HepG2 (cell line): ENCODE results near the gene DROSHA. TPM values are rescaled to one million over a fixed set of nuclear protein-coding genes. Genes with fewer than 3 reads are reported as not detected.

Experiments used
- ATAC-seq: fragments of 200-7000 bp; cut with Tn5 transposase; 3 replicates; pipeline ENCODE4 v1.9.1; 2020; ENCODE audit warnings: mild to moderate bottlenecking, moderate library complexity
- BruUV-seq: library from RNA; stranded (reverse); fragments of 400-500 nt; replicated peaks from 2 replicates; lab custom pipeline; 2021; lab: Mats Ljungman, UMichigan
- CTCF ChIA-PET: fragments of 300-600 bp; formaldehyde crosslinking; extraction: SDS; loops from one replicate; lab custom pipeline; 2021; ENCODE audit warnings: low total read pairs, inconsistent platforms, low intra/inter-chr PET ratio; lab: Yijun Ruan, JAX
- POLR2A ChIA-PET: fragments of 350-600 bp; sonication (Branson Sonifier 250); formaldehyde crosslinking; loops from one replicate; lab custom pipeline; 2020; ENCODE audit warnings: antibody characterized with exemption, inconsistent platforms; lab: Yijun Ruan, JAX
- DNase-seq: peaks from one replicate; pipeline ENCODE4 v3.0.0-alpha.2; 2015; ENCODE audit warnings: low spot score
- FAIRE-seq: peaks from 3 replicates; lab custom pipeline; 2011; peaks lifted over from hg19 to GRCh38; lab: Jason Lieb, UNC
- H2AFZ ChIP-seq: one replicate; pipeline ENCODE4 v1.6.1; 2011; ENCODE audit warnings: low read length, inconsistent platforms
- H3K27ac ChIP-seq: fragments of 300-600 bp; 3 replicates; pipeline ENCODE4 v1.8.0; 2011; ENCODE audit warnings: mixed run types, mild to moderate bottlenecking, mixed read lengths, low read length, inconsistent platforms; ENCODE audit not compliant: insufficient read depth; ENCODE audit errors: extremely low read length
- H3K27me3 ChIP-seq, 2 experiments: fragments of 200-600 bp in 1 of 2; 2 replicates in 1 of 2; 3 replicates in 1 of 2; pipeline versions ENCODE4 v1.6.0 to v1.8.0; 2011; ENCODE audit warnings: low read length in 2 of 2, mild to moderate bottlenecking in 2 of 2, moderate library complexity in 2 of 2, inconsistent platforms in 1 of 2; ENCODE audit not compliant: insufficient read depth in 2 of 2, control insufficient read depth in 1 of 2
- H3K36me3 ChIP-seq, 2 experiments: fragments of 200-600 bp in 1 of 2; replicated peaks in 1 of 2; 2 replicates in 1 of 2; 3 replicates in 1 of 2; pipeline versions ENCODE4 v1.5.1 to v1.8.0; 2011; ENCODE audit warnings: low read length in 2 of 2, inconsistent platforms in 1 of 2; ENCODE audit not compliant: insufficient read depth in 2 of 2, control insufficient read depth in 1 of 2
- H3K4me1 ChIP-seq: 2 replicates; pipeline ENCODE4 v1.5.1; 2012; ENCODE audit warnings: low read length, inconsistent platforms; ENCODE audit not compliant: insufficient read depth
- H3K4me2 ChIP-seq: 2 replicates; pipeline ENCODE4 v1.6.0; 2011; ENCODE audit warnings: low read depth, low read length, inconsistent platforms
- H3K4me3 ChIP-seq, 3 experiments: fragments of 200-600 bp in 1 of 3; sonication (generic), shearing (Covaris generic) in 1 of 3; replicated peaks in 1 of 3; 2 replicates each; pipeline ENCODE4 v1.5.1; 2011 to 2016; ENCODE audit warnings: low read length in 3 of 3, inconsistent platforms in 2 of 3, low read depth in 2 of 3, mild to moderate bottlenecking in 2 of 3, control low read depth in 1 of 3, mixed read lengths in 1 of 3; ENCODE audit not compliant: insufficient read depth in 1 of 3
- H3K79me2 ChIP-seq: one replicate; pipeline ENCODE4 v1.6.1; 2011; ENCODE audit warnings: low read length, inconsistent platforms; ENCODE audit not compliant: insufficient read depth
- H3K9ac ChIP-seq: 2 replicates; pipeline ENCODE4 v1.6.0; 2011; ENCODE audit warnings: mild to moderate bottlenecking, low read depth, low read length, inconsistent platforms; ENCODE audit not compliant: insufficient read depth
- H3K9me3 ChIP-seq: 2 replicates; pipeline ENCODE4 v1.5.1; 2012; ENCODE audit warnings: mild to moderate bottlenecking, low read length
- H4K20me1 ChIP-seq: 2 replicates; pipeline ENCODE4 v1.6.0; 2011; ENCODE audit warnings: inconsistent platforms, mild to moderate bottlenecking, low read length, moderate library complexity; ENCODE audit not compliant: insufficient read depth
- ARNTL ChIP-seq: sonication (generic); formaldehyde crosslinking; IDR thresholded peaks from 2 replicates; pipeline ENCODE4 v1.4.0; 2020; ENCODE audit warnings: mild to moderate bottlenecking, missing genetic modification reagents
- SAFB2 ChIP-seq: sonication (generic); formaldehyde crosslinking; IDR thresholded peaks from 2 replicates; pipeline ENCODE4 v1.5.1; 2020; ENCODE audit warnings: missing genetic modification reagents, low read depth, mild to moderate bottlenecking, borderline replicate concordance
- TEAD2 ChIP-seq: sonication (generic); formaldehyde crosslinking; IDR thresholded peaks from 2 replicates; pipeline ENCODE4 v1.9.0; 2021; ENCODE audit warnings: missing genetic modification reagents
- ZNF354B ChIP-seq: sonication (generic); formaldehyde crosslinking; IDR thresholded peaks from 2 replicates; pipeline ENCODE4 v1.8.0; 2022; ENCODE audit warnings: mild to moderate bottlenecking, missing genetic modification reagents
- WGBS: methylation state at CpG from one replicate; pipeline ENCODE4 v1.1.6; 2017; ENCODE audit warnings: low lambda C conversion rate; 5-methylcytosine and 5-hydroxymethylcytosine counted together
- in situ Hi-C: cut with HindIII; loops from 2 replicates; pipeline ENCODE4 v1.10.0; 2017; ENCODE audit warnings: low pct_unique_long_range_greater_than_20kb; ENCODE audit not compliant: extremely low pct_ligation_motif_present
- intact Hi-C: fragments of 100-400 bp; cut with micrococcal nuclease; formaldehyde crosslinking; loops from one replicate; pipeline ENCODE4 v1.10.0; 2022; ENCODE audit not compliant: unreplicated experiment
- polyA plus RNA-seq, 8 experiments: library from polyadenylated mRNA; depleted of rRNA in 3 of 8; stranded (reverse) in 7 of 8; unstranded in 1 of 8; fragments of >200 nt; fragmentation: Illumina TruSeq in 4 of 8; extraction: Trizol in 4 of 8; gene quantifications; 2 replicates each; pipeline versions ENCODE4 v1.2.1 to v1.2.3, GENCODE V29; 2011 to 2016; ENCODE audit warnings: low read depth in 4 of 8, missing spikeins in 1 of 8, mixed read lengths in 1 of 8; ENCODE audit not compliant: insufficient read depth in 1 of 8
- total RNA-seq, 5 experiments: library from RNA; depleted of rRNA; stranded (reverse); fragments of >200 nt; fragmentation: Illumina TruSeq; extraction: Trizol; gene quantifications; 2 replicates each; pipeline ENCODE4 v1.2.3, GENCODE V29; 2016; ENCODE audit warnings: low read depth in 1 of 5
- TF ChIP-seq, protein P1 (sequence below): sonication (generic); formaldehyde crosslinking; IDR thresholded peaks from 2 replicates; pipeline ENCODE4 v1.4.0; 2020; ENCODE audit warnings: missing genetic modification reagents, borderline replicate concordance
- TF ChIP-seq, protein P2 (sequence below): IDR thresholded peaks from 2 replicates; pipeline ENCODE4 v1.6.1; 2016; ENCODE audit warnings: low read depth, missing genetic modification reagents, missing compliant biosample characterization
- TF ChIP-seq, protein P3 (sequence below): sonication (generic); formaldehyde crosslinking; IDR thresholded peaks from 2 replicates; pipeline ENCODE4 v1.9.0; 2021; ENCODE audit warnings: missing genetic modification reagents, borderline replicate concordance

Gene DROSHA
- total and polyA plus RNA-seq, 2 of the 13 experiments (the other 11 are each of a cell fraction or from before 2014, with no cell fraction given): 22.3 to 29.4 TPM

DNA sequence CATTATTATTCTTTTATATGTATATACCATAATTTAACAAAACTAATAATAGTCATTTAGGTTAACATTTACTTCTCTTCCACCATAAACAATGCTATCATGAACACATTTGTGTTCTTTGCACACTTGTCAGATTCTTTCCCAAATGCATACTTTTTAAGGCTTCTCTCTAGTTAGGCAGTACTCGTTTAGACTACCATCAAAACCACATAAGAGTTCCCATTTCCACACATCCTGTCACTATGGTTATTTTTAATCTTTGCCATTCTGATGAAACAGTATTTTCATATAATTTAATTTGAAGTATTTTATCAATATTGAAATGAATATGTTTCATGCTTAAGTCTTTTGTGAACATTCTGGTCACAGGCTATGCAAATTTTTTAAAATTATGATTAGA is 15.1 kb downstream of the DROSHA start:
- Histone ChIP-seq H3K36me3 (peaks cover 12 to 50% of the 10 kb centered on the region in 2 experiments), H4K20me1 (no peaks in the 10 kb centered on the region), H3K9ac (no peak overlapping the region), H3K79me2 (no peaks in the 10 kb centered on the region), H3K4me3 (no peak overlapping the region), H3K27me3 (no peaks in the 10 kb centered on the region), H3K27ac (no peak overlapping the region), H2AFZ (no peak overlapping the region), H3K4me1 (no peaks in the 10 kb centered on the region), H3K9me3 (no peaks in the 10 kb centered on the region), H3K4me2 (no peak overlapping the region)
- ChIA-PET POLR2A (no interaction called here), CTCF (no interaction called here)
- 92% methylated on average over 1 of the region's 1 CpG for WGBS
- BruUV-seq: no TSS peak
- TF ChIP-seq, protein P1, sequence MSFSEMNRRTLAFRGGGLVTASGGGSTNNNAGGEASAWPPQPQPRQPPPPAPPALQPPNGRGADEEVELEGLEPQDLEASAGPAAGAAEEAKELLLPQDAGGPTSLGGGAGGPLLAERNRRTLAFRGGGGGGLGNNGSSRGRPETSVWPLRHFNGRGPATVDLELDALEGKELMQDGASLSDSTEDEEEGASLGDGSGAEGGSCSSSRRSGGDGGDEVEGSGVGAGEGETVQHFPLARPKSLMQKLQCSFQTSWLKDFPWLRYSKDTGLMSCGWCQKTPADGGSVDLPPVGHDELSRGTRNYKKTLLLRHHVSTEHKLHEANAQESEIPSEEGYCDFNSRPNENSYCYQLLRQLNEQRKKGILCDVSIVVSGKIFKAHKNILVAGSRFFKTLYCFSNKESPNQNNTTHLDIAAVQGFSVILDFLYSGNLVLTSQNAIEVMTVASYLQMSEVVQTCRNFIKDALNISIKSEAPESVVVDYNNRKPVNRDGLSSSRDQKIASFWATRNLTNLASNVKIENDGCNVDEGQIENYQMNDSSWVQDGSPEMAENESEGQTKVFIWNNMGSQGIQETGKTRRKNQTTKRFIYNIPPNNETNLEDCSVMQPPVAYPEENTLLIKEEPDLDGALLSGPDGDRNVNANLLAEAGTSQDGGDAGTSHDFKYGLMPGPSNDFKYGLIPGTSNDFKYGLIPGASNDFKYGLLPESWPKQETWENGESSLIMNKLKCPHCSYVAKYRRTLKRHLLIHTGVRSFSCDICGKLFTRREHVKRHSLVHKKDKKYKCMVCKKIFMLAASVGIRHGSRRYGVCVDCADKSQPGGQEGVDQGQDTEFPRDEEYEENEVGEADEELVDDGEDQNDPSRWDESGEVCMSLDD (CRISPR knock-in tag): no peak
- TF ChIP-seq ZNF354B (CRISPR knock-in tag): no peak
- TF ChIP-seq, protein P2, sequence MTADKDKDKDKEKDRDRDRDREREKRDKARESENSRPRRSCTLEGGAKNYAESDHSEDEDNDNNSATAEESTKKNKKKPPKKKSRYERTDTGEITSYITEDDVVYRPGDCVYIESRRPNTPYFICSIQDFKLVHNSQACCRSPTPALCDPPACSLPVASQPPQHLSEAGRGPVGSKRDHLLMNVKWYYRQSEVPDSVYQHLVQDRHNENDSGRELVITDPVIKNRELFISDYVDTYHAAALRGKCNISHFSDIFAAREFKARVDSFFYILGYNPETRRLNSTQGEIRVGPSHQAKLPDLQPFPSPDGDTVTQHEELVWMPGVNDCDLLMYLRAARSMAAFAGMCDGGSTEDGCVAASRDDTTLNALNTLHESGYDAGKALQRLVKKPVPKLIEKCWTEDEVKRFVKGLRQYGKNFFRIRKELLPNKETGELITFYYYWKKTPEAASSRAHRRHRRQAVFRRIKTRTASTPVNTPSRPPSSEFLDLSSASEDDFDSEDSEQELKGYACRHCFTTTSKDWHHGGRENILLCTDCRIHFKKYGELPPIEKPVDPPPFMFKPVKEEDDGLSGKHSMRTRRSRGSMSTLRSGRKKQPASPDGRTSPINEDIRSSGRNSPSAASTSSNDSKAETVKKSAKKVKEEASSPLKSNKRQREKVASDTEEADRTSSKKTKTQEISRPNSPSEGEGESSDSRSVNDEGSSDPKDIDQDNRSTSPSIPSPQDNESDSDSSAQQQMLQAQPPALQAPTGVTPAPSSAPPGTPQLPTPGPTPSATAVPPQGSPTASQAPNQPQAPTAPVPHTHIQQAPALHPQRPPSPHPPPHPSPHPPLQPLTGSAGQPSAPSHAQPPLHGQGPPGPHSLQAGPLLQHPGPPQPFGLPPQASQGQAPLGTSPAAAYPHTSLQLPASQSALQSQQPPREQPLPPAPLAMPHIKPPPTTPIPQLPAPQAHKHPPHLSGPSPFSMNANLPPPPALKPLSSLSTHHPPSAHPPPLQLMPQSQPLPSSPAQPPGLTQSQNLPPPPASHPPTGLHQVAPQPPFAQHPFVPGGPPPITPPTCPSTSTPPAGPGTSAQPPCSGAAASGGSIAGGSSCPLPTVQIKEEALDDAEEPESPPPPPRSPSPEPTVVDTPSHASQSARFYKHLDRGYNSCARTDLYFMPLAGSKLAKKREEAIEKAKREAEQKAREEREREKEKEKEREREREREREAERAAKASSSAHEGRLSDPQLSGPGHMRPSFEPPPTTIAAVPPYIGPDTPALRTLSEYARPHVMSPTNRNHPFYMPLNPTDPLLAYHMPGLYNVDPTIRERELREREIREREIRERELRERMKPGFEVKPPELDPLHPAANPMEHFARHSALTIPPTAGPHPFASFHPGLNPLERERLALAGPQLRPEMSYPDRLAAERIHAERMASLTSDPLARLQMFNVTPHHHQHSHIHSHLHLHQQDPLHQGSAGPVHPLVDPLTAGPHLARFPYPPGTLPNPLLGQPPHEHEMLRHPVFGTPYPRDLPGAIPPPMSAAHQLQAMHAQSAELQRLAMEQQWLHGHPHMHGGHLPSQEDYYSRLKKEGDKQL: no peak
- TF ChIP-seq, protein P3, sequence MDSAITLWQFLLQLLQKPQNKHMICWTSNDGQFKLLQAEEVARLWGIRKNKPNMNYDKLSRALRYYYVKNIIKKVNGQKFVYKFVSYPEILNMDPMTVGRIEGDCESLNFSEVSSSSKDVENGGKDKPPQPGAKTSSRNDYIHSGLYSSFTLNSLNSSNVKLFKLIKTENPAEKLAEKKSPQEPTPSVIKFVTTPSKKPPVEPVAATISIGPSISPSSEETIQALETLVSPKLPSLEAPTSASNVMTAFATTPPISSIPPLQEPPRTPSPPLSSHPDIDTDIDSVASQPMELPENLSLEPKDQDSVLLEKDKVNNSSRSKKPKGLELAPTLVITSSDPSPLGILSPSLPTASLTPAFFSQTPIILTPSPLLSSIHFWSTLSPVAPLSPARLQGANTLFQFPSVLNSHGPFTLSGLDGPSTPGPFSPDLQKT (CRISPR knock-in tag): no peak
- TF ChIP-seq ARNTL (CRISPR knock-in tag): no peak
- TF ChIP-seq SAFB2 (CRISPR knock-in tag): no peak
- no peak for TF ChIP-seq TEAD2
- intact Hi-C loops: no loop called here
- ATAC-seq (no peak), DNase-seq (no peak), FAIRE-seq (no peak)
- in situ Hi-C loops: no loop called here
